MM.1S (cell line): ENCODE measurements around the gene HSD11B1L.

Experiments used
- DNase-seq: peaks from one replicate; pipeline ENCODE4 v3.0.0-alpha.2; 2015
- H2AFZ ChIP-seq: fragments of 300-600 bp; sonication (generic); 2 replicates; pipeline ENCODE4 v1.6.0; 2016; ENCODE audit warnings: antibody characterized with exemption, low read length
- H3F3A ChIP-seq: fragments of 300-600 bp; sonication (generic); 2 replicates; pipeline ENCODE4 v1.6.1; 2016; ENCODE audit warnings: mild to moderate bottlenecking, antibody characterized with exemption, low read length, moderate library complexity, mixed read lengths; ENCODE audit not compliant: insufficient read depth
- H3K27ac ChIP-seq: fragments of 300-600 bp; sonication (generic); 2 replicates; pipeline ENCODE4 v1.5.1; 2016; ENCODE audit warnings: mild to moderate bottlenecking, low read length
- H3K27me3 ChIP-seq: fragments of 300-600 bp; sonication (generic); replicated peaks from 2 replicates; pipeline ENCODE4 v1.6.0; 2016; ENCODE audit warnings: low read length; ENCODE audit not compliant: insufficient read depth
- H3K36me3 ChIP-seq: fragments of 300-600 bp; sonication (generic); replicated peaks from 2 replicates; pipeline ENCODE4 v1.6.1; 2016; ENCODE audit warnings: mild to moderate bottlenecking, low read length, mixed read lengths; ENCODE audit not compliant: insufficient read depth
- H3K4me1 ChIP-seq: fragments of 300-600 bp; sonication (generic); 2 replicates; pipeline ENCODE4 v1.6.1; 2016; ENCODE audit warnings: low read length, mixed read lengths
- H3K4me2 ChIP-seq: fragments of 300-600 bp; sonication (generic); 2 replicates; pipeline ENCODE4 v1.6.0; 2016; ENCODE audit warnings: low read depth, low read length
- H3K4me3 ChIP-seq: fragments of 300-600 bp; sonication (generic); 2 replicates; pipeline ENCODE4 v1.5.1; 2016; ENCODE audit warnings: low read length, mixed read lengths
- H3K79me2 ChIP-seq: fragments of 300-600 bp; sonication (generic); 2 replicates; pipeline ENCODE4 v1.6.1; 2016; ENCODE audit warnings: mixed run types, low read length, mixed read lengths
- H3K9ac ChIP-seq: fragments of 300-600 bp; sonication (generic); 2 replicates; pipeline ENCODE4 v1.6.1; 2016; ENCODE audit warnings: low read length, mixed read lengths
- H3K9me2 ChIP-seq: fragments of 300-600 bp; sonication (generic); replicated peaks from 2 replicates; pipeline ENCODE4 v1.6.1; 2016; ENCODE audit warnings: mild to moderate bottlenecking, low read length, mixed read lengths; ENCODE audit not compliant: insufficient read depth
- H3K9me3 ChIP-seq: fragments of 300-600 bp; sonication (generic); replicated peaks from 2 replicates; pipeline ENCODE4 v1.6.1; 2016; ENCODE audit warnings: mild to moderate bottlenecking, low read length, mixed read lengths; ENCODE audit not compliant: insufficient read depth
- H4K20me1 ChIP-seq: fragments of 300-600 bp; sonication (generic); 2 replicates; pipeline ENCODE4 v1.6.1; 2016; ENCODE audit warnings: mild to moderate bottlenecking, low read length, moderate library complexity, mixed read lengths; ENCODE audit not compliant: insufficient read depth
- CTCF ChIP-seq: fragments of 300-600 bp; sonication (generic); IDR thresholded peaks from 2 replicates; pipeline ENCODE4 v1.5.1; 2016; ENCODE audit warnings: antibody characterized with exemption, low read length, mixed read lengths
- EZH2 ChIP-seq: fragments of 300-600 bp; sonication (generic); optimal IDR thresholded peaks from 2 replicates; pipeline ENCODE3; 2017; ENCODE audit warnings: low read depth, mild to moderate bottlenecking, antibody characterized with exemption, low read length, mixed read lengths
- EZH2phosphoT487 ChIP-seq: fragments of 300-600 bp; sonication (generic); IDR thresholded peaks from 2 replicates; pipeline ENCODE4 v1.6.1; 2018; ENCODE audit warnings: antibody characterized with exemption, low read length

HSD11B1L gene

GRCh38 chr19:5673752-5674151, 7.1 kb upstream of the HSD11B1L start:
- Histone ChIP-seq H3K27me3 (no peaks in the 10 kb centered on the region), H4K20me1 (no peaks in the 10 kb centered on the region), H2AFZ (no peak overlapping the region), H3K4me1 (no peaks in the 10 kb centered on the region), H3K4me2 (no peak overlapping the region), H3K9me2 (no peaks in the 10 kb centered on the region), H3K4me3 (no peak overlapping the region), H3K9me3 (no peaks in the 10 kb centered on the region), H3K9ac (no peak overlapping the region), H3K36me3 (0 out of 2 replicates have a peak, but pooled peaks cover 4% of the 10 kb centered on the region), H3K27ac (no peak overlapping the region), H3K79me2 (no peaks in the 10 kb centered on the region), H3F3A (peaks cover 3% of the 10 kb centered on the region; the same call in 1 of the 2 replicates)
- TF ChIP-seq EZH2 (no peak), EZH2phosphoT487 (no peak), CTCF (no peak)
- no peak for DNase-seq

GRCh38 chr19:5674714-5675113, 6.1 kb upstream of the HSD11B1L start:
- TF ChIP-seq CTCF (no peak), EZH2 (no peak), EZH2phosphoT487 (no peak)
- Histone ChIP-seq H3K36me3 (no peaks in the 10 kb centered on the region), H2AFZ (no peak overlapping the region), H3K27me3 (no peaks in the 10 kb centered on the region), H3K4me2 (no peak overlapping the region), H3K4me3 (no peak overlapping the region), H3K27ac (no peak overlapping the region), H3K9me2 (no peaks in the 10 kb centered on the region), H3K4me1 (peaks cover 4% of the 10 kb centered on the region; the same call in 1 of the 2 replicates), H3K9me3 (no peaks in the 10 kb centered on the region), H4K20me1 (no peaks in the 10 kb centered on the region), H3K79me2 (peaks cover 7% of the 10 kb centered on the region), H3F3A (peaks cover under 1% of the 10 kb centered on the region; the same call in 1 of the 2 replicates), H3K9ac (no peak overlapping the region)
- no peak for DNase-seq

GRCh38 chr19:5676105-5676771, 4.6 kb upstream of the HSD11B1L start:
- H3K36me3 ChIP-seq = no peaks in the 10 kb centered on the region
- no peak overlapping the region for H3K4me2 ChIP-seq
- TF ChIP-seq EZH2 (no peak), CTCF (no peak), EZH2phosphoT487 (no peak)
- no peaks in the 10 kb centered on the region for H3F3A ChIP-seq
- H4K20me1 ChIP-seq = no peaks in the 10 kb centered on the region
- no peak overlapping the region for H3K9ac ChIP-seq
- H3K4me1 ChIP-seq = peaks cover 7% of the 10 kb centered on the region
- no peak overlapping the region for H2AFZ ChIP-seq
- H3K79me2 ChIP-seq = peaks cover 13% of the 10 kb centered on the region
- no peaks in the 10 kb centered on the region for H3K9me3 ChIP-seq
- no peak overlapping the region for H3K4me3 ChIP-seq
- H3K27ac ChIP-seq = no peak overlapping the region
- no peaks in the 10 kb centered on the region for H3K27me3 ChIP-seq
- H3K9me2 ChIP-seq = no peaks in the 10 kb centered on the region
- DNase-seq = peak; percentile 3
